K562 (cell line): ENCODE data around the gene SLC8A2. TPM values are rescaled to one million over a fixed set of nuclear protein-coding genes. Genes with fewer than 3 reads are reported as not detected.

Source experiments
- ATAC-seq: fragments of 200-7000 bp; cut with Tn5 transposase; 3 replicates; pipeline ENCODE4 v1.9.1; 2020; ENCODE audit warnings: moderate library complexity
- BruUV-seq: library from RNA; stranded (reverse); fragments of 400-500 nt; replicated peaks from 2 replicates; lab custom pipeline; 2021; lab: Mats Ljungman, UMichigan
- CTCF ChIA-PET: fragments of 300-600 bp; formaldehyde crosslinking; extraction: SDS; loops from one replicate; lab custom pipeline; 2021; ENCODE audit warnings: low intra/inter-chr PET ratio; lab: Yijun Ruan, JAX
- POLR2A ChIA-PET: fragments of 300-600, 350-650 bp; sonication (Branson Sonifier 250); formaldehyde crosslinking; extraction: SDS; loops from one replicate; lab custom pipeline; 2021; ENCODE audit warnings: antibody characterized with exemption, inconsistent platforms; lab: Yijun Ruan, JAX
- DNase-seq, 4 experiments: peaks; one replicate each; pipeline versions ENCODE4 v3.0.0 to v3.0.0-alpha.2; 2011 to 2018; ENCODE audit warnings: low spot score in 3 of 4, mixed read lengths in 3 of 4; ENCODE audit errors: extremely low read depth in 1 of 4
- FAIRE-seq: peaks from 2 replicates; lab custom pipeline; 2011; peaks lifted over from hg19 to GRCh38; lab: Jason Lieb, UNC
- H2AFZ ChIP-seq: 2 replicates; pipeline ENCODE4 v1.6.0; 2011; ENCODE audit warnings: low read depth, low read length, control low read depth, inconsistent platforms
- H3K27ac ChIP-seq: fragments of 200-600 bp; 3 replicates; pipeline ENCODE4 v1.8.0; 2011; ENCODE audit warnings: low read depth, mild to moderate bottlenecking, control low read depth, inconsistent platforms, low read length, moderate library complexity, mixed read lengths; ENCODE audit errors: extremely low read depth
- H3K27me3 ChIP-seq, 2 experiments: fragments of 300-600 bp in 1 of 2; 2 replicates in 1 of 2; 3 replicates in 1 of 2; pipeline versions ENCODE4 v1.6.0 to v1.8.0; 2011; ENCODE audit warnings: inconsistent platforms in 2 of 2, low read length in 2 of 2, mild to moderate bottlenecking in 1 of 2, mixed read lengths in 1 of 2, moderate library complexity in 1 of 2; ENCODE audit not compliant: control insufficient read depth in 2 of 2, insufficient read depth in 2 of 2
- H3K36me3 ChIP-seq: fragments of 300-600 bp; 3 replicates; pipeline ENCODE4 v1.8.0; 2011; ENCODE audit warnings: mild to moderate bottlenecking, low read length, inconsistent platforms; ENCODE audit not compliant: control insufficient read depth, insufficient read depth
- H3K4me1 ChIP-seq, 2 experiments: fragments of 200-600 bp in 1 of 2; replicated peaks in 1 of 2; 2 replicates in 1 of 2; 3 replicates in 1 of 2; pipeline versions ENCODE4 v1.5.1 to v1.8.0; 2011; ENCODE audit warnings: inconsistent platforms in 2 of 2, low read length in 2 of 2, mild to moderate bottlenecking in 1 of 2, mixed read lengths in 1 of 2, moderate library complexity in 1 of 2; ENCODE audit not compliant: control insufficient read depth in 2 of 2, insufficient read depth in 2 of 2
- H3K4me2 ChIP-seq: 2 replicates; pipeline ENCODE4 v1.6.1; 2011; ENCODE audit warnings: low read length, control low read depth, inconsistent platforms, mixed read lengths; ENCODE audit not compliant: insufficient read depth
- H3K4me3 ChIP-seq: fragments of 200-600 bp; sonication (generic), shearing (Covaris generic); 2 replicates; pipeline ENCODE4 v1.5.1; 2016; ENCODE audit warnings: control low read depth, inconsistent platforms
- H3K79me2 ChIP-seq: fragments of 200-600 bp; 3 replicates; pipeline ENCODE4 v1.8.0; 2011; ENCODE audit warnings: low read length, inconsistent platforms; ENCODE audit not compliant: control insufficient read depth, insufficient read depth
- H3K9ac ChIP-seq, 2 experiments: 2 replicates each; pipeline versions ENCODE4 v1.6.0 to v1.6.1; 2011; ENCODE audit warnings: low read depth in 2 of 2, low read length in 2 of 2, control low read depth in 1 of 2, inconsistent platforms in 1 of 2, mild to moderate bottlenecking in 1 of 2, mixed read lengths in 1 of 2; ENCODE audit not compliant: insufficient read depth in 1 of 2
- H3K9me1 ChIP-seq: one replicate; pipeline ENCODE4 v1.6.0; 2011; ENCODE audit warnings: inconsistent platforms, mild to moderate bottlenecking, low read length, moderate library complexity; ENCODE audit not compliant: control insufficient read depth, insufficient read depth
- H3K9me3 ChIP-seq: replicated peaks from 2 replicates; pipeline ENCODE4 v1.5.1; 2011; ENCODE audit warnings: low read depth, low read length, inconsistent platforms; ENCODE audit not compliant: control insufficient read depth, insufficient read depth
- H4K20me1 ChIP-seq: replicated peaks from 2 replicates; pipeline ENCODE4 v1.6.1; 2011; ENCODE audit warnings: low read length, inconsistent platforms, mixed read lengths; ENCODE audit not compliant: control insufficient read depth, insufficient read depth
- CREM ChIP-seq: IDR thresholded peaks from 2 replicates; pipeline ENCODE4 v1.6.1; 2014; ENCODE audit warnings: antibody characterized with exemption, low read depth
- ETV6 ChIP-seq, 3 experiments: fragments of 150-350 bp in 1 of 3; sonication (generic) in 1 of 3; formaldehyde crosslinking in 1 of 3; IDR thresholded peaks; 2 replicates each; pipeline versions ENCODE4 v1.6.1 to v1.8.0; 2014 to 2022; ENCODE audit warnings: borderline replicate concordance in 2 of 3, low read depth in 2 of 3, antibody characterized with exemption in 1 of 3, low read length in 1 of 3, mild to moderate bottlenecking in 1 of 3, missing genetic modification reagents in 1 of 3
- FUS ChIP-seq: fragments of 200-400 bp; formaldehyde crosslinking; optimal IDR thresholded peaks from 2 replicates; pipeline ENCODE3; 2017; ENCODE audit warnings: low read depth, low read length
- HDAC3 ChIP-seq: fragments of 450-650 bp; IDR thresholded peaks from 2 replicates; pipeline ENCODE4 v1.6.1; 2018; ENCODE audit warnings: borderline replicate concordance, mild to moderate bottlenecking, moderate library complexity; ENCODE audit not compliant: partially characterized antibody
- HNRNPK ChIP-seq: fragments of 200-400 bp; formaldehyde crosslinking; IDR thresholded peaks from one replicate; pipeline ENCODE4 v1.6.1; 2018; ENCODE audit warnings: mild to moderate bottlenecking, low read depth, low read length; ENCODE audit not compliant: poor library complexity, severe bottlenecking
- POLR3A ChIP-seq: IDR thresholded peaks from 2 replicates; pipeline ENCODE4 v1.6.1; 2011; ENCODE audit warnings: borderline replicate concordance, mild to moderate bottlenecking, moderate library complexity; ENCODE audit not compliant: insufficient read length, insufficient read depth; ENCODE audit errors: extremely low read depth
- ZNF408 ChIP-seq: fragments of 250-450 bp; sonication (Bioruptor Pico); IDR thresholded peaks from 2 replicates; pipeline ENCODE4 v1.4.0; 2020; ENCODE audit warnings: low read depth, mild to moderate bottlenecking, moderate library complexity
- WGBS: fragments of 100-300 bp; shearing (Covaris generic); methylation state at CpG from one replicate; pipeline ENCODE4 v1.1.6; 2016; ENCODE audit warnings: low coverage, mixed read lengths; ENCODE audit not compliant: insufficient coverage; ENCODE audit errors: missing lambda C conversion rate; 5-methylcytosine and 5-hydroxymethylcytosine counted together
- in situ Hi-C: fragments of 300-500 bp; cut with MboI; formaldehyde crosslinking; loops from 4 replicates; pipeline ENCODE4 v1.15.0; 2018; ENCODE audit warnings: inconsistent platforms, mixed read lengths
- intact Hi-C: fragments of 100-400 bp; cut with micrococcal nuclease; formaldehyde crosslinking; loops from 2 replicates; pipeline ENCODE4 v1.14.2; 2022
- polyA plus RNA-seq, 8 experiments: library from polyadenylated mRNA; depleted of rRNA in 4 of 8; stranded (reverse) in 5 of 8; unstranded in 3 of 8; fragments of >200 nt; fragmentation: Nextera tagmentation in 2 of 8; fragmentation: Illumina TruSeq in 1 of 8; extraction: Ambion mirVana in 2 of 8; extraction: Trizol in 1 of 8; gene quantifications; 2 replicates each; pipeline versions ENCODE4 v1.2.1 to v1.2.3, GENCODE V29; 2011 to 2014; ENCODE audit warnings: inconsistent platforms in 1 of 8, missing spikeins in 1 of 8
- total RNA-seq, 7 experiments: library from RNA; depleted of rRNA in 6 of 7; stranded (reverse); fragments of >200 nt in 6 of 7; fragmentation: Illumina TruSeq in 2 of 7; extraction: Trizol in 2 of 7; gene quantifications; 2 replicates each; pipeline versions ENCODE4 v1.2.1 to v1.2.3, GENCODE V29; 2011 to 2021; ENCODE audit warnings: low replicate concordance in 1 of 7

SLC8A2 gene
- total and polyA plus RNA-seq, 9 of the 15 experiments (the other 6 are each of a cell fraction or from before 2014, with no cell fraction given) = 0.07 to 0.66 (median 0.24) TPM; not detected in 3

GRCh38 chr19:47405197-47405550 lies 66.5 kb downstream of the SLC8A2 start:
- BruUV-seq = no TSS peak
- POLR2A ChIA-PET = no interaction called here
- TF ChIP-seq CREM (no peak), HNRNPK (no peak), FUS (no peak), ZNF408 (CRISPR knock-in tag) (no peak), POLR3A (no peak), HDAC3 (no peak), ETV6 (IDR thresholded peaks at IDR 0.05; ENCODE audit: borderline replicate concordance in 1 of 2, low read depth in 2 of 2, low read length in 1 of 2) (no peak), ETV6 (CRISPR knock-in tag; IDR thresholded peaks at IDR 0.05; ENCODE audit: borderline replicate concordance) (no peak)

More at GRCh38 chr19:47405197-47405550, 66.5 kb downstream of the SLC8A2 start:
- H3K4me1 ChIP-seq = peaks cover 0 to 10% of the 10 kb centered on the region in 2 experiments; a peak in 2 of 5 replicates
- no peak overlapping the region for H3K4me2 ChIP-seq
- H3K27ac ChIP-seq = no peak overlapping the region
- no peaks in the 10 kb centered on the region for H3K79me2 ChIP-seq
- peaks cover 23 to 73% of the 10 kb centered on the region in 2 experiments; a peak in 4 of 5 replicates for H3K27me3 ChIP-seq
- H4K20me1 ChIP-seq = peaks cover 7% of the 10 kb centered on the region
- ATAC-seq (no peak), FAIRE-seq (no peak), DNase-seq (no peak)
- in situ Hi-C loops = no loop called here
- no peak overlapping the region for H3K4me3 ChIP-seq
- no peaks in the 10 kb centered on the region for H3K9me3 ChIP-seq
- no peak overlapping the region for H2AFZ ChIP-seq
- peaks cover 4% of the 10 kb centered on the region for H3K9me1 ChIP-seq
- intact Hi-C loops = no loop called here
- 0% methylated on average over 4 of the region's 4 CpGs for WGBS
- no peaks in the 10 kb centered on the region for H3K36me3 ChIP-seq
- CTCF ChIA-PET = no interaction called here
- no peak overlapping the region for H3K9ac ChIP-seq
